NCI-H510A treated with DMSO at 0.1 percent for 48 hours (cell line): ENCODE results near the gene MYL6B.

Experiments used
- DNase-seq: peaks from one replicate; lab custom pipeline; 2025; lab: John Stamatoyannopoulos, UW

Gene MYL6B

GRCh38 chr12:56122637-56123036 is 29.8 kb upstream of the MYL6B start:
- peak; percentile 62 for DNase-seq

- no peak for DNase-seq
These were observed 28.3 kb upstream of the MYL6B start for GRCh38 chr12:56124133-56124532.

GRCh38 chr12:56126732-56127239 is 25.6 kb upstream of the MYL6B start:
- no peak for DNase-seq

DNA sequence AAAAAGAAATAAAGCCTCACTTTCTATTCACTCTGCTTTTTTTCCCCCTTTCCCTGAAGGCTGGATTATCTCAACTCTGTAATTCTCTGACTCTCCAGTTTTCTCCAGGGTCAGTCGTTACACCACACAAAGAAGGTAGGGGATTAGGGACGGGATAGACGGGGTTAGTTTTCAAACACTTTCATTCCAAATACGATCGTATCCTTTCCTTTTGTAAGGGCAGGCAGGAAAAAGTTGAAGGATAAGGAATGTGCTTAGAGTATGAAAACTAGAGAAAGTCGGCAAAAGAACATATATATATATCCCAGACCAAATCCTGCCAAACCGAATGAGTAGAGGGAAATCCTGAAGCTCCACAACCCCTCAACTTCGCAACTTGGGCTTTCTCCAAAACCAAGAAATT is 24.9 kb upstream of the MYL6B start:
- no peak for DNase-seq

- DNase-seq, result peak; percentile 99
These were observed 24.3 kb upstream of the MYL6B start, which contains the start of gene ESYT1 for GRCh38 chr12:56127888-56128669. Gene ESYT1 (plus strand): TSS chr12:56128267. CDS start chr12:56128320, 53 bp downstream.

DNA sequence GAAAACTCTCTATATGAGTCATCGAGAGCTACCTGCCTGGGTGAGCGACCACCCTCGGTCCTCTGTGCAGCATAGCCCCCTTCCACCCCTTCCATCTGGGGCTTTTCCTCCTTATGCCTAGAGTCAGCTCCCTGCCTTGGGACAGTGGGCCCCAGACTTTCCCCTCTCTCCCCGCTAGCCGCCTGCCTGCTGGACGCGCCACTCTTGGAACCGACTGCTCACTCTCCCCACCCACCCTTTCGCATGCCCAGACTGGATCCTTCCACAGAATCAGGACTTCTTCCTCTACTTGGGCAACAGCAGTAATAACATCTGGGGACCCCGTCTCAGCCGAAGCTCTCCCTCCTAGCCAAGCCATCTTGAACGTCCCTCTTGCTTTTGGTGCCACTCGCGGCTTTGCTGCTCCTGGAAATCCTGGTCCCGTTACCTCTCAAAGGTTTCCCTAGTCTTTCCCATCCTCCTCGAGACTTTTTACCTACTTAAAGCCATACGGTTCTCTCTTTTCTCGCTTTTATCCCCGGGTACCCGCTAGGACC is 23.6 kb upstream of the MYL6B start:
- DNase-seq, result no peak

- peak; percentile 70 for DNase-seq
These were observed 23.0 kb upstream of the MYL6B start for GRCh38 chr12:56129206-56129941.

GRCh38 chr12:56129942-56130495 is 22.4 kb upstream of the MYL6B start:
- no peak for DNase-seq

DNA sequence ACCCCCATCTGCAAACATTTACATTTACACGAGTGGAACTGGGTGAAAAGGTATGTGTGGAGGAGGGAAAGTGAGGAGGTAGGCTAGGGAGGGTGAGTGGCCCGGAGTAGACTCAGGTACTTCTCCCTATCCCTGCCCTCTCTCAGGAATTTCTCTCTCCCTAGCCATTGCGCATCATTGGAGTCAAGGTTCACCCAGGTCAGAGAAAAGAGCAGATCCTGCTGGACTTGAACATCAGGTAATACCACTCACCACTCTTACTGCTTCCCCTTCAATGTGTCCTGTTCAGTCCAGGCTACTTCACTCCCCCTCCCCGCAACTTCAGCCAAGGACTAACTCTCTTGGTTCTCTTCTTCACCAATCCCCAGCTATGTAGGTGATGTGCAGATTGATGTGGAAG is 21.5 kb upstream of the MYL6B start:
- DNase-seq, result no peak

- no peak for DNase-seq
These were observed 17.5 kb upstream of the MYL6B start for GRCh38 chr12:56134897-56135296.

GRCh38 chr12:56137853-56138571 is 14.4 kb upstream of the MYL6B start:
- DNase-seq, result no peak

GRCh38 chr12:56141946-56142784 is 10.2 kb upstream of the MYL6B start:
- no peak for DNase-seq

- DNase-seq, result no peak
These were observed 9.2 kb upstream of the MYL6B start for GRCh38 chr12:56143217-56143616.

- no peak for DNase-seq
These were observed 8.5 kb upstream of the MYL6B start for GRCh38 chr12:56143870-56144269.

DNA sequence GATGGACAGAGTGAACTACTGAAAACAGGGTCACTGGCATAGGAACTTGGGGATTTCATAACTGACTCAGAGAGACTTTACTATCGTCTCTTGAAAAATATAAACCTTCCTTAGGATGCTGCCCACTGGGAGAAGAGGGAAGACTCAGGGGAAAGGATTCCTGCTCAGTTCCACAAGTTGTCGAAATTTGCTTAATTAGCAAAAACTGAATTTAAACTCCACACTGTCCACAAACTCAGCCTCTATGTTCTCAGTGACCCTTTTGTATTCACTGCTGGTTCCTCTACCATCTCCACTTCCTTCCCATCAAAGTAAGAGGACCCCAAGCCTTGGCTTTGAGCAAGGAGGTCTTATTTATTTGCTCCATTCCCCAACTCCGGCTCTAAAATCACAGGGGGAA is 7.2 kb upstream of the MYL6B start:
- no peak for DNase-seq

DNA sequence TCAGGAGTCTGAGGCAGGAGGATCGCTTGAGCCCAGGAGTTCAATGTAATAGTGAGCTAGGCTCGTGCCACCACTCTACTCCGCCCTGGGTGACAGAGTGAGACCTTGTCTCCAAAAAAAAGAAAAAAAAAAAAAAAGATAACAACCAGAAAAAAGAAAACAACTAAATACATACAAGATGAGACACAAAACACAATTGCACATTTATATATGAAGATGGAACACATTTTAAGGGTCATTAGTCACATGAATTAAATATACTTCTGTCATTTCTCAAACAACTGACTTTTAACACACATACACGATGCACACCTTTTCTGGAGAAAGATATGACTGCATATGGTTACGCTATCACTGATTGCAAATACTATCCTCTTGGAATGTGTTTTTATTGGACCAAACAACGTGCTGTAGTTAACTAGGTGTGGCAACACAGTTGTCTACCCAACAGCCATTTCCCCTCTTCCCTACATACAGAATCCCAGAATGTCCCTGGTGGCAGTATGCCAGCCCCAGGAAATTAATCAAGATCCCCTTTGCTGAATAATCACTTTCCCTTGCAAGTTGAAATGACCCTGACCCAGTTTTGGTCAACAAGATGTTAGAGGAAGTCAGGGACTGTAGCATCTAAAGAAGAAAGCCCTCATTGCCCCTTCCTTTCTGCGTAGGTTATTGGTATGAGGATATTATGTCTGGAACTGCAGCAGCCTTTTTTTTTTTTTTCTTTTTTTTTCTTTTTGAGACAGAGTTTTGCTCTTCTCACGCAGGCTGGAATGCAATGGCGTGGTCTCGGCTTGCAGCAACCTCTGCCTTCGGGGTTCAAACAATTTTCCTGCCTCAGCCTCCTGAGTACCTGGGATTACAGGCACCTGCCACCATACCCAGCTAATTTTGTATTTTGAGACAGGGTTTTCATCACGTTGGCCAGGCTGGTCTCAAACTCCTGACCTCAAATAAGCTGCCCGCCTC is 5.6 kb upstream of the MYL6B start:
- DNase-seq, result no peak

DNA sequence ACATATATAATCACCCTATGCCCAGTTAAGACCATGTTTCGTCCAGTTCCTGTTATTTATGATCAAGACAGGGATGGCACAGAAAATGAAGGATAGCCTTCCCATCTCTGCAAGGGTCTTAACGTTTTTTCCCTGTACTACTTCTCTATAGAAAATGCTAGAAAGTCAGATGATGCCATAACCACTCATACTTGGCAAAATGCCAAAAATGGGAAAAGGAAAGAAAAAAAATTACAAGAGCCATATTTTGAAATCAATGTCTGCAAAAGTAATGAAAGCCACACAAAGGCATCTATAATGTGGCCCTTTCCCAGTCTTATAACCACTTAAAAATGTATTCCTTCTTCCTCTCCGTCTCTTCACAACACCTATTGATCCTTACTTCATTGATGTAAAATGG is 1.8 kb upstream of the MYL6B start:
- no peak for DNase-seq

- peak; percentile 78 for DNase-seq
These were observed 685 bp upstream of the MYL6B start for GRCh38 chr12:56151672-56152131.
